Right ventricle myocardium superior (tissue), 1 donor: Measurements from ENCODE around the gene GDF10. TPM values are rescaled to one million over a fixed set of nuclear protein-coding genes. Genes with fewer than 3 reads are reported as not detected.
A peak's percentile ranks its signal among the peaks of the same experiment; 100 is the strongest.

Experiments used
- ATAC-seq: fragments of 200-7000 bp; cut with Tn5 transposase; one replicate; pipeline ENCODE4 v1.9.1; 2020; ENCODE audit warnings: mild to moderate bottlenecking; ENCODE audit not compliant: poor library complexity
- DNase-seq: peaks from one replicate; pipeline ENCODE4 v3.0.0-alpha.2; 2020
- intact Hi-C: fragments of 100-400 bp; cut with DNase I; formaldehyde crosslinking; loops from one replicate; pipeline ENCODE4 v1.11.2; 2022
- total RNA-seq: library from RNA; stranded (reverse); fragmentation: NEBNext Ultra II Directional; extraction: Animal tissue kit (Norgen Biotek cat#: 25700); gene quantifications from one replicate; pipeline ENCODE4 v1.2.1, GENCODE V29; 2021
- donor health status: DM: no; HTN: yes; CAD: no; lungs with severe emphysema.

Gene GDF10
- total RNA-seq, 1 donor from 2014 or later = 0.11 TPM

- intact Hi-C loops = no loop called here
- ATAC-seq (no peak), DNase-seq (no peak)
Measured at GRCh38 chr10:47323636-47324296, 23.8 kb downstream of the GDF10 start.

- DNase-seq (no peak), ATAC-seq (no peak)
- intact Hi-C loops = no loop called here
Measured at GRCh38 chr10:47325303-47326291, 25.6 kb downstream of the GDF10 start.

- ATAC-seq (peak; percentile 66), DNase-seq (no peak)
- intact Hi-C loops = no loop called here
Measured at GRCh38 chr10:47326306-47326926, 26.4 kb downstream of the GDF10 start.

GRCh38 chr10:47326927-47327330, 26.9 kb downstream of the GDF10 start:
- intact Hi-C loops = no loop called here
- DNase-seq (no peak), ATAC-seq (peak; percentile 79)

- ATAC-seq (no peak), DNase-seq (no peak)
- intact Hi-C loops = no loop called here
Measured at GRCh38 chr10:47329855-47330254, 29.9 kb downstream of the GDF10 start.

- ATAC-seq = no peak
- intact Hi-C loops = no loop called here
- DNase-seq = no peak
Measured at GRCh38 chr10:47330366-47330765, 30.4 kb downstream of the GDF10 start.

- DNase-seq (no peak), ATAC-seq (peak; percentile 41)
- intact Hi-C loops = no loop called here
Measured at GRCh38 chr10:47330804-47331203, 30.8 kb downstream of the GDF10 start.

GRCh38 chr10:47331491-47331890, 31.5 kb downstream of the GDF10 start:
- intact Hi-C loops = no loop called here
- no peak for DNase-seq
- no peak for ATAC-seq

GRCh38 chr10:47331954-47332353, 32.0 kb downstream of the GDF10 start:
- no peak for ATAC-seq
- no peak for DNase-seq
- intact Hi-C loops = no loop called here

GRCh38 chr10:47332371-47332770, 32.4 kb downstream of the GDF10 start:
- intact Hi-C loops = no loop called here
- ATAC-seq = no peak
- no peak for DNase-seq

- intact Hi-C loops = no loop called here
- ATAC-seq (no peak), DNase-seq (no peak)
Measured at GRCh38 chr10:47332946-47333345, 32.9 kb downstream of the GDF10 start.

GRCh38 chr10:47333532-47333931, 33.5 kb downstream of the GDF10 start:
- intact Hi-C loops = no loop called here
- no peak for DNase-seq
- no peak for ATAC-seq

- ATAC-seq (no peak), DNase-seq (no peak)
- intact Hi-C loops = no loop called here
Measured at GRCh38 chr10:47334466-47335295, 34.7 kb downstream of the GDF10 start.

- ATAC-seq (no peak), DNase-seq (no peak)
- intact Hi-C loops = no loop called here
Measured at GRCh38 chr10:47335906-47336305, 35.9 kb downstream of the GDF10 start.

- no peak for ATAC-seq
- intact Hi-C loops = no loop called here
Measured at GRCh38 chr10:47336387-47337134, 36.6 kb downstream of the GDF10 start.

GRCh38 chr10:47337310-47337709, 37.3 kb downstream of the GDF10 start:
- ATAC-seq (no peak), DNase-seq (no peak)
- intact Hi-C loops = no loop called here

More at GRCh38 chr10:47336387-47337134, 36.6 kb downstream of the GDF10 start:
- DNase-seq = no peak

GRCh38 chr10:47339186-47339735, 39.3 kb downstream of the GDF10 start:
- intact Hi-C loops = no loop called here
- ATAC-seq (no peak), DNase-seq (no peak)
